Measurements from ENCODE around the gene ASCL3. TPM values are rescaled to one million over a fixed set of nuclear protein-coding genes. Genes with fewer than 3 reads are reported as not detected.

The ASCL3 gene
- total and polyA plus RNA-seq, 2 of the 8 experiments (the other 6 are each of a cell fraction or from before 2014, with no cell fraction given) = not detected

DNA sequence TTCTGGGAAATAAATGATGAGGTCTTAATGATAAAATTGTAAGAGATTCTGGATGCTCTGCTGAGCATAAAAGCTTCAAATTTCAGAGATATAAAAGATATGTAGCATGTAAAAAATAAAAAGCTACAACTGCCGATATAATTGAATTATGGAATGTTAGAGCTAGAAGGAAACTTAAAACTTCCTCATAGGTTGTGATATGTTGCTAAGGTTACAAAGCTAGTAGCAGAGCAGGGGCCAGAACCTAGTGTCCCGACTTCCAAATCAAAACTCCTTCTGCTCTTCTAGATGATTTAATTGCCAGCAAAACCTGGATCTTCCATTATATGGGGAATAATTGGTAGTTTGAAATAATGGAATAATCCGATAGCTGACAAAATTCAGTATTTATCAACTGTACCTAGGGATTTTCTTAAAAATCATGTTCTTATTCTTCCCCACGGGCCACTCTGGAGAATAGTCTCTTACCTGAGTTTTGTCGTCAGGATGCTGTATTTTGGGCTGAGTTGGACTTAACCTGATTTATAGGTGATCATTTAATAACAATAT is at the start of gene ASCL3 (continued):
- TF ChIP-seq, protein P1, sequence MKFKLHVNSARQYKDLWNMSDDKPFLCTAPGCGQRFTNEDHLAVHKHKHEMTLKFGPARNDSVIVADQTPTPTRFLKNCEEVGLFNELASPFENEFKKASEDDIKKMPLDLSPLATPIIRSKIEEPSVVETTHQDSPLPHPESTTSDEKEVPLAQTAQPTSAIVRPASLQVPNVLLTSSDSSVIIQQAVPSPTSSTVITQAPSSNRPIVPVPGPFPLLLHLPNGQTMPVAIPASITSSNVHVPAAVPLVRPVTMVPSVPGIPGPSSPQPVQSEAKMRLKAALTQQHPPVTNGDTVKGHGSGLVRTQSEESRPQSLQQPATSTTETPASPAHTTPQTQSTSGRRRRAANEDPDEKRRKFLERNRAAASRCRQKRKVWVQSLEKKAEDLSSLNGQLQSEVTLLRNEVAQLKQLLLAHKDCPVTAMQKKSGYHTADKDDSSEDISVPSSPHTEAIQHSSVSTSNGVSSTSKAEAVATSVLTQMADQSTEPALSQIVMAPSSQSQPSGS (IDR thresholded peaks at IDR 0.05; ENCODE audit: low read length) = no peak
- no peak for TF ChIP-seq TAF7 (optimal IDR thresholded peaks at IDR 0.05; ENCODE audit: borderline replicate concordance, low read depth, low read length)
- no peak for TF ChIP-seq HDAC2 (IDR thresholded peaks at IDR 0.05; ENCODE audit: borderline replicate concordance in 1 of 2, low read depth in 2 of 2, low read length in 2 of 2)
- TF ChIP-seq EGR1 (IDR thresholded peaks at IDR 0.05; ENCODE audit: borderline replicate concordance, low read depth, low read length) = no peak
- no peak for TF ChIP-seq EZH2 (IDR thresholded peaks at IDR 0.05; ENCODE audit: low read depth, low read length, severe bottlenecking)

All from H1 (cell line).